ENCODE measurements around the gene SLCO2A1.
A peak's percentile ranks its signal among the peaks of the same experiment; 100 is the strongest.
"Not testable (repeated sequence)": the region's sequence is repeated elsewhere in the genome, so short reads cannot be mapped to it uniquely, and the experiment has no call there.

The SLCO2A1 gene

GRCh38 chr3:134029734-134030378 is at the start of gene SLCO2A1:
Gene SLCO2A1, minus strand, starts transcription at chr3:134029925. Its CDS starts 123 bp downstream, at chr3:134029802.
- DNase-seq = peak; percentile 52

- DNase-seq = no peak
Observed at GRCh38 chr3:134079111-134079547, 49.4 kb upstream of the SLCO2A1 start.

GRCh38 chr3:134078169-134078831 is 48.6 kb upstream of the SLCO2A1 start:
- no peak for DNase-seq

- DNase-seq = no peak
Observed at GRCh38 chr3:134077649-134078161, 48.0 kb upstream of the SLCO2A1 start.

- DNase-seq = no peak
Observed at GRCh38 chr3:134076851-134077250, 47.1 kb upstream of the SLCO2A1 start.

- DNase-seq = peak; percentile 11
Observed at GRCh38 chr3:134075846-134076245, 46.1 kb upstream of the SLCO2A1 start.

GRCh38 chr3:134075568-134075825 is 45.8 kb upstream of the SLCO2A1 start:
- no peak for DNase-seq

- peak; percentile 19 for DNase-seq
Observed at GRCh38 chr3:134074790-134075567, 45.3 kb upstream of the SLCO2A1 start.

GRCh38 chr3:134074001-134074789 is 44.5 kb upstream of the SLCO2A1 start:
- peak; percentile 32 for DNase-seq

GRCh38 chr3:134073583-134073945 is 43.8 kb upstream of the SLCO2A1 start:
- peak; percentile 7 for DNase-seq

- peak; percentile 26 for DNase-seq
Observed at GRCh38 chr3:134072881-134073582, 43.3 kb upstream of the SLCO2A1 start.

- DNase-seq = not testable (repeated sequence)
Observed at GRCh38 chr3:134070281-134070680, 40.6 kb upstream of the SLCO2A1 start.

- peak; percentile 26 for DNase-seq
Observed at GRCh38 chr3:134068429-134068828, 38.7 kb upstream of the SLCO2A1 start.

GRCh38 chr3:134067531-134068161 is 37.9 kb upstream of the SLCO2A1 start:
- peak; percentile 21 for DNase-seq

GRCh38 chr3:134066651-134067530 is 37.2 kb upstream of the SLCO2A1 start:
- peak; percentile 38 for DNase-seq

- peak; percentile 46 for DNase-seq
Observed at GRCh38 chr3:134066158-134066541, 36.4 kb upstream of the SLCO2A1 start.

GRCh38 chr3:134065252-134066157 is 35.8 kb upstream of the SLCO2A1 start:
- peak; percentile 19 for DNase-seq

- DNase-seq = peak; percentile 13
Observed at GRCh38 chr3:134064081-134064480, 34.4 kb upstream of the SLCO2A1 start.

GRCh38 chr3:134061401-134061800 is 31.7 kb upstream of the SLCO2A1 start:
- no peak for DNase-seq

Measured in activated CD8-positive, alpha-beta memory T cell treated with anti-CD3 and anti-CD28 coated beads for 24 hours (primary cell).